ENCODE measurements around the gene SMOC2.

Gene SMOC2

GRCh38 chr6:168528474-168529095 is 87.6 kb downstream of the SMOC2 start:
- no peaks in the 10 kb centered on the region for H3K9me3 ChIP-seq (ENCODE audit: control insufficient read depth, insufficient read depth, low read depth, low read length)
- H3K27ac ChIP-seq (ENCODE audit: extremely low read depth, low read depth, low read length): no peak overlapping the region
- POLR2A ChIA-PET: no interaction called here
- H3K4me1 ChIP-seq (ENCODE audit: control insufficient read depth, insufficient read depth, low read length): no peaks in the 10 kb centered on the region
- CTCF ChIA-PET: no interaction called here
- no peak overlapping the region for H3K4me3 ChIP-seq (ENCODE audit: low read depth, low read length)
- TF ChIP-seq ZFP37 (tag by site-specific recombination; IDR thresholded peaks at IDR 0.05): no peak
- TF ChIP-seq ZNF544 (tag by site-specific recombination; IDR thresholded peaks at IDR 0.05): no peak
- TF ChIP-seq ZBTB17 (tag by site-specific recombination; IDR thresholded peaks at IDR 0.05): no peak
- no peak for TF ChIP-seq ZNF692 (tag by site-specific recombination; IDR thresholded peaks at IDR 0.05)
- TF ChIP-seq ZNF132 (tag by site-specific recombination; IDR thresholded peaks at IDR 0.05; ENCODE audit: borderline replicate concordance): no peak
- no peak for TF ChIP-seq GLIS1 (tag by site-specific recombination; IDR thresholded peaks at IDR 0.05)
- TF ChIP-seq ATF2 (tag by site-specific recombination; IDR thresholded peaks at IDR 0.05; ENCODE audit: low read depth): no peak
- TF ChIP-seq ZNF830 (tag by site-specific recombination; IDR thresholded peaks at IDR 0.05; ENCODE audit: low read depth): no peak
- no peaks in the 10 kb centered on the region for H3K36me3 ChIP-seq (ENCODE audit: control insufficient read depth in 2 of 2, insufficient read depth in 1 of 2, low read length in 2 of 2)

- Histone ChIP-seq H3K27ac (ENCODE audit: extremely low read depth, low read depth, low read length) (no peak overlapping the region), H3K4me3 (ENCODE audit: low read depth, low read length) (no peak overlapping the region), H3K9me3 (ENCODE audit: control insufficient read depth, insufficient read depth, low read depth, low read length) (no peaks in the 10 kb centered on the region), H3K36me3 (ENCODE audit: control insufficient read depth in 2 of 2, insufficient read depth in 1 of 2, low read length in 2 of 2) (no peaks in the 10 kb centered on the region), H3K4me1 (ENCODE audit: control insufficient read depth, insufficient read depth, low read length) (no peaks in the 10 kb centered on the region)
- ChIA-PET POLR2A (no interaction called here), CTCF (no interaction called here)
- TF ChIP-seq PRDM2 (tag by site-specific recombination; IDR thresholded peaks at IDR 0.05; ENCODE audit: borderline replicate concordance) (no peak), ZSCAN23 (tag by site-specific recombination; IDR thresholded peaks at IDR 0.05) (no peak), ZNF362 (tag by site-specific recombination; IDR thresholded peaks at IDR 0.05) (no peak), MZF1 (tag by site-specific recombination; IDR thresholded peaks at IDR 0.05; ENCODE audit: borderline replicate concordance) (no peak), SP3 (tag by site-specific recombination; IDR thresholded peaks at IDR 0.05) (no peak), ZNF133 (tag by site-specific recombination; IDR thresholded peaks at IDR 0.05) (no peak), SCRT2 (tag by site-specific recombination; IDR thresholded peaks at IDR 0.05) (no peak), ZNF843 (tag by site-specific recombination; IDR thresholded peaks at IDR 0.05) (no peak), KLF1 (tag by site-specific recombination; IDR thresholded peaks at IDR 0.05) (no peak), ZNF510 (tag by site-specific recombination; IDR thresholded peaks at IDR 0.05; ENCODE audit: insufficient replicate concordance) (no peak), ZBTB26 (tag by site-specific recombination; optimal IDR thresholded peaks at IDR 0.05) (no peak), YY1 (tag by site-specific recombination; IDR thresholded peaks at IDR 0.05) (no peak), YY2 (tag by site-specific recombination; IDR thresholded peaks at IDR 0.05) (no peak), TRIM28 (IDR thresholded peaks at IDR 0.05; ENCODE audit: borderline replicate concordance, low read length) (no peak), ZNF174 (tag by site-specific recombination; IDR thresholded peaks at IDR 0.05) (no peak), ZNF223 (tag by site-specific recombination; IDR thresholded peaks at IDR 0.05) (no peak), ZNF560 (tag by site-specific recombination; IDR thresholded peaks at IDR 0.05; ENCODE audit: borderline replicate concordance) (no peak), ZNF785 (tag by site-specific recombination; IDR thresholded peaks at IDR 0.05) (no peak)
Measured at GRCh38 chr6:168529214-168529613, 88.2 kb downstream of the SMOC2 start.

Measured in HEK293 (cell line).